ENCODE measurements around the gene ZNF655. TPM values are rescaled to one million over a fixed set of nuclear protein-coding genes. Genes with fewer than 3 reads are reported as not detected.

ZNF655 gene
- total RNA-seq, 1 donor from 2014 or later: 62.8 TPM

GRCh38 chr7:99601656-99602310 is 43.3 kb downstream of the ZNF655 start:
- Mint-ChIP-seq H3K4me1 (ENCODE audit: unreplicated experiment) (no peaks in the 10 kb centered on the region), H3K9me3 (ENCODE audit: unreplicated experiment) (no peaks in the 10 kb centered on the region), H3K4me3 (ENCODE audit: unreplicated experiment) (no peak overlapping the region), H3K27ac (ENCODE audit: unreplicated experiment) (no peak overlapping the region), H3K27me3 (ENCODE audit: unreplicated experiment) (no peaks in the 10 kb centered on the region), H3K36me3 (ENCODE audit: unreplicated experiment) (no peaks in the 10 kb centered on the region)
- no peak for TF ChIP-seq CTCF (IDR thresholded peaks at IDR 0.05)
- DNase-seq (ENCODE audit: extremely low spot score, unreplicated experiment): peak; percentile 63

GRCh38 chr7:99605527-99605926 is 47.1 kb downstream of the ZNF655 start:
- DNase-seq (ENCODE audit: extremely low spot score, unreplicated experiment): peak; percentile 59
- Mint-ChIP-seq H3K27me3 (ENCODE audit: unreplicated experiment) (no peaks in the 10 kb centered on the region), H3K4me1 (ENCODE audit: unreplicated experiment) (no peaks in the 10 kb centered on the region), H3K4me3 (ENCODE audit: unreplicated experiment) (no peak overlapping the region), H3K36me3 (ENCODE audit: unreplicated experiment) (no peaks in the 10 kb centered on the region), H3K9me3 (ENCODE audit: unreplicated experiment) (no peaks in the 10 kb centered on the region), H3K27ac (ENCODE audit: unreplicated experiment) (no peak overlapping the region)
- no peak for TF ChIP-seq CTCF (IDR thresholded peaks at IDR 0.05)

- H3K9me3 Mint-ChIP-seq (ENCODE audit: unreplicated experiment): no peaks in the 10 kb centered on the region
Observed at GRCh38 chr7:99606531-99606930, 48.1 kb downstream of the ZNF655 start.

GRCh38 chr7:99607548-99607947 is 49.1 kb downstream of the ZNF655 start:
- TF ChIP-seq CTCF (IDR thresholded peaks at IDR 0.05): no peak
- H3K36me3 Mint-ChIP-seq (ENCODE audit: unreplicated experiment): no peaks in the 10 kb centered on the region
- H3K4me1 Mint-ChIP-seq (ENCODE audit: unreplicated experiment): no peaks in the 10 kb centered on the region
- no peak for DNase-seq (ENCODE audit: extremely low spot score, unreplicated experiment)
- H3K27me3 Mint-ChIP-seq (ENCODE audit: unreplicated experiment): no peaks in the 10 kb centered on the region
- no peaks in the 10 kb centered on the region for H3K9me3 Mint-ChIP-seq (ENCODE audit: unreplicated experiment)
- no peak overlapping the region for H3K27ac Mint-ChIP-seq (ENCODE audit: unreplicated experiment)
- H3K4me3 Mint-ChIP-seq (ENCODE audit: unreplicated experiment): no peak overlapping the region

More at GRCh38 chr7:99606531-99606930, 48.1 kb downstream of the ZNF655 start:
- DNase-seq (ENCODE audit: extremely low spot score, unreplicated experiment): no peak
- no peaks in the 10 kb centered on the region for H3K4me1 Mint-ChIP-seq (ENCODE audit: unreplicated experiment)
- no peak overlapping the region for H3K27ac Mint-ChIP-seq (ENCODE audit: unreplicated experiment)
- TF ChIP-seq CTCF (IDR thresholded peaks at IDR 0.05): no peak
- no peak overlapping the region for H3K4me3 Mint-ChIP-seq (ENCODE audit: unreplicated experiment)
- no peaks in the 10 kb centered on the region for H3K27me3 Mint-ChIP-seq (ENCODE audit: unreplicated experiment)
- H3K36me3 Mint-ChIP-seq (ENCODE audit: unreplicated experiment): no peaks in the 10 kb centered on the region

- peaks cover 7% of the 10 kb centered on the region for H3K36me3 Mint-ChIP-seq (ENCODE audit: unreplicated experiment)
Observed at GRCh38 chr7:99614495-99614894, 56.1 kb downstream of the ZNF655 start.

More at GRCh38 chr7:99614495-99614894, 56.1 kb downstream of the ZNF655 start:
- no peak for TF ChIP-seq CTCF (IDR thresholded peaks at IDR 0.05)
- Mint-ChIP-seq H3K27me3 (ENCODE audit: unreplicated experiment) (no peaks in the 10 kb centered on the region), H3K4me3 (ENCODE audit: unreplicated experiment) (no peak overlapping the region), H3K27ac (ENCODE audit: unreplicated experiment) (no peak overlapping the region), H3K9me3 (ENCODE audit: unreplicated experiment) (no peaks in the 10 kb centered on the region), H3K4me1 (ENCODE audit: unreplicated experiment) (peaks cover 25% of the 10 kb centered on the region)
- no peak for DNase-seq (ENCODE audit: extremely low spot score, unreplicated experiment)
